B cell (primary cell): ENCODE results near the gene TMC5. TPM values are rescaled to one million over a fixed set of nuclear protein-coding genes. Genes with fewer than 3 reads are reported as not detected.

ENCODE experiments used
- ATAC-seq: fragments of 200-7000 bp; cut with Tn5 transposase; one replicate; pipeline ENCODE4 v1.10.0; 2021; ENCODE audit warnings: low read depth, mild to moderate bottlenecking, moderate number of reproducible peaks, moderate library complexity
- CTCF ChIA-PET: fragments of 350-600 bp; sonication (Branson Sonifier 250); formaldehyde crosslinking; loops from one replicate; lab custom pipeline; 2021; ENCODE audit warnings: antibody characterized with exemption, inconsistent platforms; lab: Charles Lee
- POLR2A ChIA-PET: fragments of 350-600 bp; sonication (Branson Sonifier 250); formaldehyde crosslinking; loops from one replicate; lab custom pipeline; 2021; ENCODE audit warnings: antibody characterized with exemption; lab: Charles Lee
- DNase-seq: peaks from one replicate; pipeline ENCODE4 v3.0.0; 2013
- H2AFZ ChIP-seq: 2 replicates; pipeline ENCODE4 v1.6.1; 2012; ENCODE audit warnings: mild to moderate bottlenecking, low read depth, low read length; ENCODE audit not compliant: insufficient read depth, poor library complexity, severe bottlenecking
- H3K27ac ChIP-seq, 2 donors: 1 replicate in 1 of 2; 2 replicates in 1 of 2; pipeline ENCODE4 v1.5.1; 2012 to 2013; ENCODE audit warnings: low read length in 2 of 2, mild to moderate bottlenecking in 2 of 2, moderate library complexity in 1 of 2
- H3K27me3 ChIP-seq, 4 experiments: fragments of 200-600 bp in 1 of 4; sonication (generic) in 1 of 4; replicated peaks in 1 of 4; 1 replicate in 2 of 4; 2 replicates in 2 of 4; pipeline versions ENCODE4 v1.6.1 to v1.7.0; 2013 to 2016; ENCODE audit warnings: low read length in 3 of 4, mild to moderate bottlenecking in 2 of 4, mixed read lengths in 1 of 4, moderate library complexity in 1 of 4; ENCODE audit not compliant: insufficient read depth in 4 of 4, control insufficient read depth in 3 of 4; ENCODE audit errors: control extremely low read depth in 1 of 4
- H3K36me3 ChIP-seq, 2 experiments: replicated peaks in 1 of 2; 1 replicate in 1 of 2; 2 replicates in 1 of 2; pipeline versions ENCODE4 v1.6.1 to v1.7.1; 2013; ENCODE audit warnings: low read length in 1 of 2; ENCODE audit not compliant: insufficient read depth in 2 of 2, control insufficient read depth in 1 of 2; ENCODE audit errors: control extremely low read depth in 1 of 2, extremely low read depth in 1 of 2
- H3K4me1 ChIP-seq, 2 donors: fragments of 200-600 bp in 1 of 2; sonication (generic) in 1 of 2; 1 replicate in 1 of 2; 2 replicates in 1 of 2; pipeline versions ENCODE4 v1.5.1 to v1.6.1; 2013 to 2017; ENCODE audit warnings: low read length in 2 of 2; ENCODE audit not compliant: control insufficient read depth in 2 of 2, insufficient read depth in 2 of 2
- H3K4me2 ChIP-seq: replicated peaks from 2 replicates; pipeline ENCODE3; 2012; ENCODE audit warnings: mild to moderate bottlenecking, low read depth, low read length; ENCODE audit not compliant: poor library complexity, severe bottlenecking
- H3K4me3 ChIP-seq, 5 experiments: fragments of 200-600 bp in 1 of 5; sonication (generic) in 1 of 5; 1 replicate in 3 of 5; 2 replicates in 2 of 5; pipeline versions ENCODE4 v1.5.1 to v1.7.0; 2011 to 2016; ENCODE audit warnings: low read length in 4 of 5, mild to moderate bottlenecking in 4 of 5, low read depth in 2 of 5, control low read depth in 1 of 5, moderate library complexity in 1 of 5; ENCODE audit not compliant: insufficient read depth in 1 of 5; ENCODE audit errors: control extremely low read depth in 1 of 5, extremely low read depth in 1 of 5
- H3K79me2 ChIP-seq: fragments of 200-600 bp; sonication (generic); one replicate; pipeline ENCODE4 v1.6.0; 2016; ENCODE audit warnings: low read length; ENCODE audit not compliant: control insufficient read depth, insufficient read depth
- H3K9ac ChIP-seq: fragments of 200-600 bp; sonication (generic); 2 replicates; pipeline ENCODE4 v1.6.1; 2017; ENCODE audit warnings: mild to moderate bottlenecking, low read length, moderate library complexity
- H3K9me3 ChIP-seq, 3 donors: one replicate each; pipeline versions ENCODE4 v1.6.1 to v1.7.1; 2013; ENCODE audit warnings: low read length in 2 of 3; ENCODE audit not compliant: control insufficient read depth in 2 of 3, insufficient read depth in 1 of 3; ENCODE audit errors: control extremely low read depth in 1 of 3
- H4K20me1 ChIP-seq: 2 replicates; pipeline ENCODE4 v1.6.0; 2012; ENCODE audit warnings: mild to moderate bottlenecking, low read length; ENCODE audit not compliant: insufficient read depth, control insufficient read depth, poor library complexity, severe bottlenecking
- H3K27ac Mint-ChIP-seq: one replicate; pipeline ENCODE4 v1.8.0; 2021; ENCODE audit warnings: mixed read lengths
- H3K27me3 Mint-ChIP-seq: one replicate; pipeline ENCODE4 v1.8.0; 2021; ENCODE audit warnings: mixed read lengths
- H3K4me1 Mint-ChIP-seq: one replicate; pipeline ENCODE4 v1.8.0; 2021; ENCODE audit warnings: mixed read lengths
- H3K4me3 Mint-ChIP-seq: one replicate; pipeline ENCODE4 v1.8.0; 2021; ENCODE audit warnings: mixed read lengths
- H3K9me3 Mint-ChIP-seq: one replicate; pipeline ENCODE4 v1.8.0; 2022; ENCODE audit warnings: mixed read lengths; ENCODE audit not compliant: insufficient read depth
- EZH2 ChIP-seq: IDR thresholded peaks from 2 replicates; pipeline ENCODE4 v1.6.1; 2012; ENCODE audit warnings: borderline replicate concordance, low read depth, mild to moderate bottlenecking, moderate library complexity, low read length; ENCODE audit not compliant: insufficient read depth, poor library complexity, severe bottlenecking
- WGBS: methylation state at CpG from one replicate; pipeline ENCODE4 v1.1.5; 2013; ENCODE audit warnings: missing lambda C conversion rate; ENCODE audit not compliant: insufficient coverage; 5-methylcytosine and 5-hydroxymethylcytosine counted together
- intact Hi-C: fragments of 100-400 bp; cut with micrococcal nuclease; formaldehyde crosslinking; loops from one replicate; pipeline ENCODE4 v1.10.0; 2022
- polyA plus RNA-seq: library from polyadenylated mRNA; depleted of rRNA; stranded (reverse); fragments of >200 nt; gene quantifications from 2 replicates; pipeline ENCODE4 v1.2.3, GENCODE V29; 2012
- total RNA-seq, 2 donors: library from RNA; stranded (reverse); fragments of 120-200 nt in 1 of 2; gene quantifications; 1 replicate in 1 of 2; 2 replicates in 1 of 2; pipeline versions ENCODE4 v1.2.3 to v1.2.4, GENCODE V29; 2013 to 2022
- TF ChIP-seq, protein P1 (sequence below): fragments of 200-600 bp; IDR thresholded peaks from one replicate; pipeline ENCODE4 v1.8.0; 2022; ENCODE audit warnings: antibody characterized with exemption, mild to moderate bottlenecking

Gene TMC5
- total and polyA plus RNA-seq, 2 donors (not counting 1 experiment from before 2014, with no cell fraction given), result not detected

DNA sequence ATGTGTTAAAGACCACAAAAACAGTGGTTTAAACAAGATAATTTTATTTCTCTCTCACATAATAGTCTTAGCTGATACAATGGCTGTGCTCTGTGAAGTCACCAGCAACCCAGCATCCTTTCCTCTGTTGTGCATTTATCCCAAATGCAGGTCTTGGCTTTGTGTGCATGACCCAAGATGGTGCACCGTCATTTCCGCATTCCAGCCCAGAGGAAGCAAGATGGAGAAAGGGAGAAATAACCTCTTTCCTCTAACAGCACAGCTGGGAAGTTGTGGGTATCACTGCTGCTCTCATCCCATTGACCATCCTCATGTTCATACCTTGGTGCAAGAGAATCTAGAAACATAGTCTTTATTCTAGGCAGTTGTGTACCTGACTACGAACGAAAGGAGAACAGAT is 21.8 kb downstream of the TMC5 start:
- peaks cover 12% of the 10 kb centered on the region for H3K4me1 Mint-ChIP-seq
- no peak for DNase-seq
- Histone ChIP-seq H3K79me2 (no peaks in the 10 kb centered on the region), H3K4me1 (peaks cover 3 to 15% of the 10 kb centered on the region in 2 donors), H2AFZ (no peak overlapping the region), H3K9ac (no peak overlapping the region), H3K4me3 (no peak overlapping the region), H3K27me3 (no peaks in the 10 kb centered on the region), H3K4me2 (no peak overlapping the region), H3K27ac (no peak overlapping the region), H3K36me3 (no peaks in the 10 kb centered on the region), H4K20me1 (no peaks in the 10 kb centered on the region), H3K9me3 (no peaks in the 10 kb centered on the region)
- WGBS, result no CpG with 5 or more reads among the region's 4 CpGs
- ChIA-PET POLR2A (no interaction called here), CTCF (no interaction called here)
- H3K9me3 Mint-ChIP-seq, result peaks cover 4% of the 10 kb centered on the region
- TF ChIP-seq, protein P1, sequence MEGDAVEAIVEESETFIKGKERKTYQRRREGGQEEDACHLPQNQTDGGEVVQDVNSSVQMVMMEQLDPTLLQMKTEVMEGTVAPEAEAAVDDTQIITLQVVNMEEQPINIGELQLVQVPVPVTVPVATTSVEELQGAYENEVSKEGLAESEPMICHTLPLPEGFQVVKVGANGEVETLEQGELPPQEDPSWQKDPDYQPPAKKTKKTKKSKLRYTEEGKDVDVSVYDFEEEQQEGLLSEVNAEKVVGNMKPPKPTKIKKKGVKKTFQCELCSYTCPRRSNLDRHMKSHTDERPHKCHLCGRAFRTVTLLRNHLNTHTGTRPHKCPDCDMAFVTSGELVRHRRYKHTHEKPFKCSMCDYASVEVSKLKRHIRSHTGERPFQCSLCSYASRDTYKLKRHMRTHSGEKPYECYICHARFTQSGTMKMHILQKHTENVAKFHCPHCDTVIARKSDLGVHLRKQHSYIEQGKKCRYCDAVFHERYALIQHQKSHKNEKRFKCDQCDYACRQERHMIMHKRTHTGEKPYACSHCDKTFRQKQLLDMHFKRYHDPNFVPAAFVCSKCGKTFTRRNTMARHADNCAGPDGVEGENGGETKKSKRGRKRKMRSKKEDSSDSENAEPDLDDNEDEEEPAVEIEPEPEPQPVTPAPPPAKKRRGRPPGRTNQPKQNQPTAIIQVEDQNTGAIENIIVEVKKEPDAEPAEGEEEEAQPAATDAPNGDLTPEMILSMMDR, result no peak
- no peak for TF ChIP-seq EZH2
- no peak overlapping the region for H3K27ac Mint-ChIP-seq
- H3K27me3 Mint-ChIP-seq, result peaks cover 17% of the 10 kb centered on the region
- intact Hi-C loops, result no loop called here
- no peak overlapping the region for H3K4me3 Mint-ChIP-seq
- ATAC-seq, result no peak

- Histone ChIP-seq H3K4me2 (no peak overlapping the region), H3K36me3 (no peaks in the 10 kb centered on the region), H3K4me1 (no peaks in the 10 kb centered on the region), H3K27ac (no peak overlapping the region), H3K4me3 (no peak overlapping the region), H2AFZ (no peak overlapping the region), H3K27me3 (peaks cover 0 to 3% (median 0%) of the 10 kb centered on the region in 4 experiments), H3K9me3 (no peaks in the 10 kb centered on the region), H3K9ac (no peak overlapping the region), H3K79me2 (no peaks in the 10 kb centered on the region), H4K20me1 (no peaks in the 10 kb centered on the region)
- no peaks in the 10 kb centered on the region for H3K4me1 Mint-ChIP-seq
- H3K27me3 Mint-ChIP-seq, result peaks cover 21% of the 10 kb centered on the region
- ATAC-seq (no peak), DNase-seq (no peak)
- H3K4me3 Mint-ChIP-seq, result no peak overlapping the region
- TF ChIP-seq, protein P1, result no peak
- TF ChIP-seq EZH2, result no peak
- no peak overlapping the region for H3K27ac Mint-ChIP-seq
- peaks cover 4% of the 10 kb centered on the region for H3K9me3 Mint-ChIP-seq
- WGBS, result 93% methylated on average over 1 of the region's 1 CpG
- ChIA-PET POLR2A (no interaction called here), CTCF (no interaction called here)
- intact Hi-C loops, result no loop called here
Observed at GRCh38 chr16:19443659-19444058, 26.0 kb downstream of the TMC5 start.
